ENCODE data around the gene MEIS1. TPM values are rescaled to one million over a fixed set of nuclear protein-coding genes. Genes with fewer than 3 reads are reported as not detected.
A peak's percentile ranks its signal among the peaks of the same experiment; 100 is the strongest.

The MEIS1 gene
- total and polyA plus RNA-seq, 2 experiments from 2014 or later = 0.16 to 0.28 TPM

GRCh38 chr2:66441581-66442320 lies 6.8 kb downstream of the MEIS1 start (continued):
- no peak for TF ChIP-seq REST (IDR thresholded peaks at IDR 0.05; ENCODE audit: unreplicated experiment)
- TF ChIP-seq POLR2AphosphoS5 (IDR thresholded peaks at IDR 0.05; ENCODE audit: low read depth) = no peak

GRCh38 chr2:66442516-66443185 lies 7.7 kb downstream of the MEIS1 start:
- no peak overlapping the region for H3K4me3 Mint-ChIP-seq
- Histone ChIP-seq H3K36me3 (ENCODE audit: insufficient read depth) (no peaks in the 10 kb centered on the region), H2AFZ (no peak overlapping the region), H4K20me1 (replicated peaks; ENCODE audit: insufficient read depth) (peaks cover 18% of the 10 kb centered on the region), H3K79me2 (replicated peaks; ENCODE audit: insufficient read depth) (no peaks in the 10 kb centered on the region), H3K27me3 (ENCODE audit: insufficient read depth) (peaks cover 100% of the 10 kb centered on the region), H3F3A (replicated peaks; ENCODE audit: low read depth) (peaks cover 27% of the 10 kb centered on the region), H3K27ac (ENCODE audit: low read depth) (no peak overlapping the region), H3K9me2 (ENCODE audit: insufficient read depth) (no peaks in the 10 kb centered on the region), H3K4me3 (0 out of 2 replicates have a peak overlapping the region, but pooled peaks have one; percentile 22), H3K4me1 (ENCODE audit: insufficient read depth) (peaks cover 90% of the 10 kb centered on the region), H3K4me2 (peak overlapping the region; percentile 19; the same call in 1 of the 2 replicates)
- ATAC-seq (no peak), DNase-seq (ENCODE audit: low spot score) (no peak)
- no peaks in the 10 kb centered on the region for H3K36me3 Mint-ChIP-seq (ENCODE audit: low read depth)
- peaks cover 97% of the 10 kb centered on the region for H3K27me3 Mint-ChIP-seq (ENCODE audit: insufficient read depth, low read depth, poor library complexity)
- no peak overlapping the region for H3K27ac Mint-ChIP-seq
- H3K9me3 Mint-ChIP-seq = no peaks in the 10 kb centered on the region; the same call in 2 of the 3 replicates
- H3K4me1 Mint-ChIP-seq = peaks cover 55% of the 10 kb centered on the region
- TF ChIP-seq ZNF114 (CRISPR knock-in tag; IDR thresholded peaks at IDR 0.05) (no peak), EZH2phosphoT487 (IDR thresholded peaks at IDR 0.05; ENCODE audit: unreplicated experiment) (no peak), ZNF331 (CRISPR knock-in tag; IDR thresholded peaks at IDR 0.05; ENCODE audit: low read depth) (no peak), JUNB (IDR thresholded peaks at IDR 0.05; ENCODE audit: unreplicated experiment) (no peak), NANOG (IDR thresholded peaks at IDR 0.05; ENCODE audit: borderline replicate concordance) (no peak), CREB1 (CRISPR knock-in tag; IDR thresholded peaks at IDR 0.05; ENCODE audit: low read depth) (no peak), ZNF462 (CRISPR knock-in tag; IDR thresholded peaks at IDR 0.05) (no peak), CTCF (conservative IDR thresholded peaks at IDR 0.05; ENCODE audit: low read depth in 2 of 2) (no peak), EZH2 (IDR thresholded peaks at IDR 0.05; ENCODE audit: low read depth, unreplicated experiment) (no peak)
